ENCODE measurements around the gene SHFL.

DNA sequence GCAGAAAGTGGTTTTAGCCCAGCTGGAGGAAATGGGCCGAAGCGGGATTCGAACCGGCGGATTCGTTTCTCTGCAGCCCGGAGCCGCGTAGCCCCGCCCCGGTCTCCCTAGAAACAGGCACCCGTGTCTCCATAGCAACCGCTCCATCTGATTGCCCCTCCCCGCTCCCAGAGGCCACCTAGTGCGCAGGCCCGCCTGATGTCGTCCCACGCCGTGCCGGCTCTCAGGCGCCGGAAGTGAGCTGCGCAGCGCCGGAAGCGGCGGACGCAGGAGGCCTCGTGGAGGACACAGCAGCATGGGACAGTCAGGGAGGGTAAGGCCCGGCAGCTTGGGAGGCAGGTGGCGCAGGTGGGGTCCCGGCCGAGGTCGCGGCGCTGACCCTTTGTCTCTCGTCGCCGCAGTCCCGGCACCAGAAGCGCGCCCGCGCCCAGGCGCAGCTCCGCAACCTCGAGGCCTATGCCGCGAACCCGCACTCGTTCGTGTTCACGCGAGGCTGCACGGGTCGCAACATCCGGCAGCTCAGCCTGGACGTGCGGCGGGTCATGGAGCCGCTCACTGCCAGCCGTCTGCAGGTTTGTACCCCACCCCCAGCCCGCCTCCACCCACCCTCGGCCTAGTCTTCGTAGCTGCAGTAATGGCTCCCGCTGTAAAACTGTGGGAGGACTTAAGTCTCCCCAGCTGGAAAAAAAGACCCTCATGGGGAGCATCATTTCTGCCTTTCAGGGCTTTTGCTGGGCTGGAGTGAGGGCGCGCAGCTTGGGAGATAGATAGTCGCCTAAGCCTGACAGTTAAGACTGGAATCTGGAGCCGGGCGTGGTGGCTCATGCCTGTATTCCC lies 20.2 kb downstream of the SHFL start, which contains the start of gene PPAN:
- TF ChIP-seq POLR2A (IDR thresholded peaks at IDR 0.05; ENCODE audit: control extremely low read depth in 1 of 2, low read depth in 2 of 2, low read length in 2 of 2) = peak in 1 of 2 experiments; percentile 95; a peak in 2 of 3 replicates
- TF ChIP-seq, protein P1, sequence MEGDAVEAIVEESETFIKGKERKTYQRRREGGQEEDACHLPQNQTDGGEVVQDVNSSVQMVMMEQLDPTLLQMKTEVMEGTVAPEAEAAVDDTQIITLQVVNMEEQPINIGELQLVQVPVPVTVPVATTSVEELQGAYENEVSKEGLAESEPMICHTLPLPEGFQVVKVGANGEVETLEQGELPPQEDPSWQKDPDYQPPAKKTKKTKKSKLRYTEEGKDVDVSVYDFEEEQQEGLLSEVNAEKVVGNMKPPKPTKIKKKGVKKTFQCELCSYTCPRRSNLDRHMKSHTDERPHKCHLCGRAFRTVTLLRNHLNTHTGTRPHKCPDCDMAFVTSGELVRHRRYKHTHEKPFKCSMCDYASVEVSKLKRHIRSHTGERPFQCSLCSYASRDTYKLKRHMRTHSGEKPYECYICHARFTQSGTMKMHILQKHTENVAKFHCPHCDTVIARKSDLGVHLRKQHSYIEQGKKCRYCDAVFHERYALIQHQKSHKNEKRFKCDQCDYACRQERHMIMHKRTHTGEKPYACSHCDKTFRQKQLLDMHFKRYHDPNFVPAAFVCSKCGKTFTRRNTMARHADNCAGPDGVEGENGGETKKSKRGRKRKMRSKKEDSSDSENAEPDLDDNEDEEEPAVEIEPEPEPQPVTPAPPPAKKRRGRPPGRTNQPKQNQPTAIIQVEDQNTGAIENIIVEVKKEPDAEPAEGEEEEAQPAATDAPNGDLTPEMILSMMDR (IDR thresholded peaks at IDR 0.05; ENCODE audit: control extremely low read depth in 1 of 3, insufficient read depth in 1 of 3, low read depth in 1 of 3, low read length in 3 of 3) = peak in 1 of 3 experiments; percentile 13; a peak in 1 of 4 replicates
- no peak for TF ChIP-seq EZH2 (IDR thresholded peaks at IDR 0.05; ENCODE audit: low read depth, low read length, severe bottlenecking)
- TF ChIP-seq HDAC2 (IDR thresholded peaks at IDR 0.05; ENCODE audit: borderline replicate concordance in 1 of 2, low read depth in 2 of 2, low read length in 2 of 2) = peak in 1 of 2 experiments; percentile 92; a peak in 1 of 4 replicates
- TF ChIP-seq POLR2AphosphoS5 (IDR thresholded peaks at IDR 0.05; ENCODE audit: low read depth, low read length) = peak; percentile 96
- peak; percentile 16; the same call in 1 of the 2 replicates for TF ChIP-seq USF2 (IDR thresholded peaks at IDR 0.05; ENCODE audit: low read length)
